ENCODE measurements around the gene CERS1.

- TF ChIP-seq, protein P1, sequence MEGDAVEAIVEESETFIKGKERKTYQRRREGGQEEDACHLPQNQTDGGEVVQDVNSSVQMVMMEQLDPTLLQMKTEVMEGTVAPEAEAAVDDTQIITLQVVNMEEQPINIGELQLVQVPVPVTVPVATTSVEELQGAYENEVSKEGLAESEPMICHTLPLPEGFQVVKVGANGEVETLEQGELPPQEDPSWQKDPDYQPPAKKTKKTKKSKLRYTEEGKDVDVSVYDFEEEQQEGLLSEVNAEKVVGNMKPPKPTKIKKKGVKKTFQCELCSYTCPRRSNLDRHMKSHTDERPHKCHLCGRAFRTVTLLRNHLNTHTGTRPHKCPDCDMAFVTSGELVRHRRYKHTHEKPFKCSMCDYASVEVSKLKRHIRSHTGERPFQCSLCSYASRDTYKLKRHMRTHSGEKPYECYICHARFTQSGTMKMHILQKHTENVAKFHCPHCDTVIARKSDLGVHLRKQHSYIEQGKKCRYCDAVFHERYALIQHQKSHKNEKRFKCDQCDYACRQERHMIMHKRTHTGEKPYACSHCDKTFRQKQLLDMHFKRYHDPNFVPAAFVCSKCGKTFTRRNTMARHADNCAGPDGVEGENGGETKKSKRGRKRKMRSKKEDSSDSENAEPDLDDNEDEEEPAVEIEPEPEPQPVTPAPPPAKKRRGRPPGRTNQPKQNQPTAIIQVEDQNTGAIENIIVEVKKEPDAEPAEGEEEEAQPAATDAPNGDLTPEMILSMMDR (IDR thresholded peaks at IDR 0.05; ENCODE audit: extremely low read depth in 1 of 2, insufficient read depth in 1 of 2, low read depth in 1 of 2, low read length in 2 of 2), result no peak
- TF ChIP-seq POLR2AphosphoS5 (IDR thresholded peaks at IDR 0.05; ENCODE audit: insufficient read depth, low read depth, low read length) (no peak), EZH2 (IDR thresholded peaks at IDR 0.05; ENCODE audit: borderline replicate concordance, low read depth, low read length, severe bottlenecking) (no peak), POLR2A (IDR thresholded peaks at IDR 0.05; ENCODE audit: low read depth, low read length) (no peak), MYC (IDR thresholded peaks at IDR 0.05; ENCODE audit: low read depth, low read length) (no peak), JUN (IDR thresholded peaks at IDR 0.05; ENCODE audit: borderline replicate concordance, insufficient read depth, insufficient read length, low read depth) (no peak), FOS (IDR thresholded peaks at IDR 0.05; ENCODE audit: borderline replicate concordance, insufficient read depth, low read length) (no peak), GATA2 (IDR thresholded peaks at IDR 0.05; ENCODE audit: insufficient read depth, insufficient read length, low read depth, low read length) (no peak)
- TF ChIP-seq, protein P2, sequence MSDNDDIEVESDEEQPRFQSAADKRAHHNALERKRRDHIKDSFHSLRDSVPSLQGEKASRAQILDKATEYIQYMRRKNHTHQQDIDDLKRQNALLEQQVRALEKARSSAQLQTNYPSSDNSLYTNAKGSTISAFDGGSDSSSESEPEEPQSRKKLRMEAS (IDR thresholded peaks at IDR 0.05; ENCODE audit: insufficient read depth, insufficient read length), result no peak
These were observed 54.6 kb downstream of the CERS1 start for GRCh38 chr19:18841400-18841799.

Measured in endothelial cell of umbilical vein (primary cell).